Esophagus muscularis mucosa (tissue), 4 donors: ENCODE results near the gene CEP170B.

ENCODE experiments used
- CTCF ChIP-seq, 3 experiments: fragments of 200-600 bp in 2 of 3; fragments of 450-650 bp in 1 of 3; sonication (generic) in 2 of 3; IDR thresholded peaks; one replicate each; pipeline ENCODE4 v1.5.1; 2017 to 2019; ENCODE audit warnings: antibody characterized with exemption in 3 of 3, mild to moderate bottlenecking in 2 of 3, moderate library complexity in 1 of 3
- EP300 ChIP-seq: sonication (generic); formaldehyde crosslinking; IDR thresholded peaks from one replicate; pipeline ENCODE4 v1.6.1; 2017; ENCODE audit warnings: antibody characterized with exemption
- POLR2A ChIP-seq: fragments of 450-650 bp; IDR thresholded peaks from one replicate; pipeline ENCODE4 v1.6.1; 2017; ENCODE audit warnings: antibody characterized with exemption, moderate library complexity, mild to moderate bottlenecking, low read depth
- POLR2AphosphoS5 ChIP-seq, 2 donors: sonication (generic); formaldehyde crosslinking; IDR thresholded peaks; one replicate each; pipeline ENCODE4 v1.6.1; 2017; ENCODE audit warnings: antibody characterized with exemption in 2 of 2

GRCh38 chr14:104845834-104846441, 19.1 kb upstream of the CEP170B start:
- TF ChIP-seq CTCF (IDR thresholded peaks at IDR 0.05) (no peak), POLR2AphosphoS5 (IDR thresholded peaks at IDR 0.05) (no peak), EP300 (no peak), POLR2A (no peak)
